Nephron (organoid): ENCODE measurements around the gene BCL6B.

ENCODE experiments used
- H3K27ac Mint-ChIP-seq, 3 experiments: 2 replicates each; pipeline ENCODE4 v1.8.0; 2020; ENCODE audit warnings: mixed read lengths in 3 of 3, mild to moderate bottlenecking in 2 of 3, moderate library complexity in 1 of 3
- H3K27me3 Mint-ChIP-seq: 2 replicates; pipeline ENCODE4 v1.8.0; 2021; ENCODE audit warnings: low read depth, mild to moderate bottlenecking, moderate library complexity, mixed read lengths
- H3K36me3 Mint-ChIP-seq: 2 replicates; pipeline ENCODE4 v1.8.0; 2020; ENCODE audit warnings: low read depth, mixed read lengths
- H3K4me1 Mint-ChIP-seq: 2 replicates; pipeline ENCODE4 v1.8.0; 2020; ENCODE audit warnings: mixed read lengths
- H3K4me3 Mint-ChIP-seq, 3 experiments: 2 replicates each; pipeline ENCODE4 v1.8.0; 2020; ENCODE audit warnings: mild to moderate bottlenecking in 3 of 3, mixed read lengths in 3 of 3, moderate library complexity in 2 of 3
- H3K9me3 Mint-ChIP-seq: 2 replicates; pipeline ENCODE4 v1.8.0; 2020; ENCODE audit warnings: mixed read lengths
- CTCF ChIP-seq, 3 experiments: fragments of 200-600 bp; sonication (generic); IDR thresholded peaks; one replicate each; pipeline ENCODE4 v1.5.0; 2021; ENCODE audit warnings: antibody characterized with exemption in 3 of 3; ENCODE audit not compliant: unreplicated experiment in 3 of 3

The BCL6B gene

GRCh38 chr17:7014995-7015958 lies 7.6 kb upstream of the BCL6B start:
- peak overlapping the region; percentile 88 to 96 (median 90) for H3K4me3 Mint-ChIP-seq

GRCh38 chr17:7016418-7016817 lies 6.4 kb upstream of the BCL6B start:
- peak overlapping the region; percentile 99 to 100 (median 100) for H3K27ac Mint-ChIP-seq
- H3K4me1 Mint-ChIP-seq, result peaks cover 60% of the 10 kb centered on the region
- H3K9me3 Mint-ChIP-seq, result no peaks in the 10 kb centered on the region
- peaks cover 16% of the 10 kb centered on the region for H3K27me3 Mint-ChIP-seq
- H3K36me3 Mint-ChIP-seq, result no peaks in the 10 kb centered on the region
- no peak for TF ChIP-seq CTCF (IDR thresholded peaks at IDR 0.05; ENCODE audit: unreplicated experiment in 3 of 3)
- H3K4me3 Mint-ChIP-seq, result peak overlapping the region; percentile 88 to 96 (median 90)

More at GRCh38 chr17:7014995-7015958, 7.6 kb upstream of the BCL6B start:
- peak; percentile 34 to 49 (median 36) for TF ChIP-seq CTCF (IDR thresholded peaks at IDR 0.05; ENCODE audit: unreplicated experiment in 3 of 3)
- Mint-ChIP-seq H3K4me1 (peaks cover 53% of the 10 kb centered on the region), H3K36me3 (no peaks in the 10 kb centered on the region), H3K27me3 (peaks cover 6% of the 10 kb centered on the region), H3K27ac (peak overlapping the region; percentile 99 to 100 (median 100)), H3K9me3 (no peaks in the 10 kb centered on the region)

- H3K27ac Mint-ChIP-seq, result peak overlapping the region in 2 of 3 experiments; percentile 25 to 69
- H3K27me3 Mint-ChIP-seq, result peaks cover 23% of the 10 kb centered on the region
- H3K4me3 Mint-ChIP-seq, result peak overlapping the region; percentile 66 to 75 (median 74)
- H3K36me3 Mint-ChIP-seq, result no peaks in the 10 kb centered on the region
- H3K9me3 Mint-ChIP-seq, result no peaks in the 10 kb centered on the region
- TF ChIP-seq CTCF (IDR thresholded peaks at IDR 0.05; ENCODE audit: unreplicated experiment in 3 of 3), result no peak
- peaks cover 57% of the 10 kb centered on the region for H3K4me1 Mint-ChIP-seq
Measured at GRCh38 chr17:7016886-7017826, 5.7 kb upstream of the BCL6B start.

- Mint-ChIP-seq H3K9me3 (no peaks in the 10 kb centered on the region), H3K27me3 (peaks cover 30% of the 10 kb centered on the region), H3K4me3 (peak overlapping the region; percentile 64 to 75 (median 66)), H3K36me3 (no peaks in the 10 kb centered on the region), H3K27ac (peak overlapping the region in 2 of 3 experiments; percentile 25 to 69), H3K4me1 (peaks cover 55% of the 10 kb centered on the region)
- TF ChIP-seq CTCF (IDR thresholded peaks at IDR 0.05; ENCODE audit: unreplicated experiment in 3 of 3), result no peak
Measured at GRCh38 chr17:7017827-7018200, 5.0 kb upstream of the BCL6B start.

- H3K36me3 Mint-ChIP-seq, result no peaks in the 10 kb centered on the region
- peaks cover 49% of the 10 kb centered on the region for H3K4me1 Mint-ChIP-seq
- peak overlapping the region; percentile 28 to 75 (median 66) for H3K4me3 Mint-ChIP-seq
- TF ChIP-seq CTCF (IDR thresholded peaks at IDR 0.05; ENCODE audit: unreplicated experiment in 3 of 3), result no peak
- H3K27ac Mint-ChIP-seq, result peak overlapping the region in 2 of 3 experiments; percentile 43 to 69
- H3K9me3 Mint-ChIP-seq, result no peaks in the 10 kb centered on the region
- H3K27me3 Mint-ChIP-seq, result peaks cover 36% of the 10 kb centered on the region
Measured at GRCh38 chr17:7018331-7018964, 4.4 kb upstream of the BCL6B start.
